Testis (tissue), 3 donors: Measurements from ENCODE around the gene PLCL2. TPM values are rescaled to one million over a fixed set of nuclear protein-coding genes. Genes with fewer than 3 reads are reported as not detected.
A peak's percentile ranks its signal among the peaks of the same experiment; 100 is the strongest.

ENCODE experiments used
- DNase-seq: peaks from one replicate; pipeline ENCODE4 v3.0.0-alpha.2; 2019
- H3K27ac ChIP-seq, 2 donors: fragments of 200-600 bp; sonication (generic); one replicate each; pipeline ENCODE4 v1.5.1; 2019
- H3K27me3 ChIP-seq: fragments of 200-600 bp; sonication (generic); one replicate; pipeline ENCODE4 v1.5.1; 2019
- H3K36me3 ChIP-seq: fragments of 200-600 bp; sonication (generic); one replicate; pipeline ENCODE4 v1.5.1; 2017; ENCODE audit warnings: low read depth; ENCODE audit errors: missing control alignments
- H3K4me1 ChIP-seq: fragments of 200-600 bp; sonication (generic); one replicate; pipeline ENCODE4 v1.5.1; 2019
- H3K4me3 ChIP-seq, 2 donors: fragments of 200-600 bp; sonication (generic); one replicate each; pipeline ENCODE4 v1.5.1; 2017 to 2019
- H3K9me3 ChIP-seq: fragments of 200-600 bp; sonication (generic); one replicate; pipeline ENCODE4 v1.5.1; 2017
- CTCF ChIP-seq, 3 experiments: fragments of 450-650 bp in 2 of 3; fragments of 200-600 bp in 1 of 3; sonication (generic) in 1 of 3; IDR thresholded peaks; one replicate each; pipeline ENCODE4 v1.5.1; 2016 to 2019; ENCODE audit warnings: antibody characterized with exemption in 3 of 3, mild to moderate bottlenecking in 2 of 3, moderate library complexity in 1 of 3
- POLR2A ChIP-seq: fragments of 450-650 bp; IDR thresholded peaks from one replicate; pipeline ENCODE4 v1.6.1; 2017; ENCODE audit warnings: antibody characterized with exemption, mild to moderate bottlenecking, moderate library complexity
- WGBS, 2 donors: methylation state at CpG; one replicate each; pipeline ENCODE4 v1.1.5; 2018; 5-methylcytosine and 5-hydroxymethylcytosine counted together
- intact Hi-C: fragments of 100-400 bp; cut with DNase I; formaldehyde crosslinking; loops from one replicate; pipeline ENCODE4 v1.15.1; 2023; ENCODE audit warnings: low total_unique reads
- polyA plus RNA-seq: library from polyadenylated mRNA; stranded (reverse); fragments of 350-450 nt; fragmentation: Illumina TruSeq; extraction: RNeasy Lipid Tissue Mini Kit (QIAGEN cat#74804); gene quantifications from one replicate; pipeline ENCODE4 v1.2.3, GENCODE V29; 2014; ENCODE audit warnings: low read depth, low replicate concordance; ENCODE audit not compliant: insufficient read depth
- total RNA-seq, 2 donors: library from RNA; depleted of rRNA; stranded (reverse); fragments of >200 nt; gene quantifications; one replicate each; pipeline ENCODE4 v1.2.3, GENCODE V29; 2016

The PLCL2 gene
- total and polyA plus RNA-seq, 3 donors from 2014 or later: 10.7 to 23.0 (median 15.0) TPM

GRCh38 chr3:16887130-16887529 lies 2.4 kb downstream of the PLCL2 start:
- H3K9me3 ChIP-seq: no peaks in the 10 kb centered on the region
- H3K36me3 ChIP-seq: no peaks in the 10 kb centered on the region
- H3K27me3 ChIP-seq: no peaks in the 10 kb centered on the region
- TF ChIP-seq CTCF (IDR thresholded peaks at IDR 0.05): no peak
- TF ChIP-seq POLR2A: no peak
- peaks cover 6% of the 10 kb centered on the region for H3K4me1 ChIP-seq
- H3K4me3 ChIP-seq: peak overlapping the region in 1 of 2 donors; percentile 85
- no peak for DNase-seq
- WGBS, 2 donors: 66 to 76% methylated on average over 1 of the region's 1 CpG
- H3K27ac ChIP-seq: peak overlapping the region; percentile 52 to 96
- intact Hi-C loops: no loop called here

GRCh38 chr3:16888356-16888755 lies 3.6 kb downstream of the PLCL2 start:
- no peaks in the 10 kb centered on the region for H3K36me3 ChIP-seq
- intact Hi-C loops: no loop called here
- no peak overlapping the region for H3K4me3 ChIP-seq
- WGBS, 2 donors: 22% methylated on average over 3 of the region's 3 CpGs
- peak overlapping the region; percentile 52 to 96 for H3K27ac ChIP-seq
- H3K9me3 ChIP-seq: no peaks in the 10 kb centered on the region
- no peak for DNase-seq
- peaks cover 3% of the 10 kb centered on the region for H3K4me1 ChIP-seq
- H3K27me3 ChIP-seq: no peaks in the 10 kb centered on the region
- TF ChIP-seq POLR2A: no peak
- no peak for TF ChIP-seq CTCF (IDR thresholded peaks at IDR 0.05)

- no peaks in the 10 kb centered on the region for H3K36me3 ChIP-seq
- H3K27me3 ChIP-seq: no peaks in the 10 kb centered on the region
- intact Hi-C loops: no loop called here
- WGBS, 2 donors: 30 to 43% methylated on average over 9 of the region's 9 CpGs
- DNase-seq: no peak
- peak overlapping the region; percentile 52 to 96 for H3K27ac ChIP-seq
- TF ChIP-seq POLR2A: no peak
- no peak for TF ChIP-seq CTCF (IDR thresholded peaks at IDR 0.05)
- no peak overlapping the region for H3K4me3 ChIP-seq
- H3K9me3 ChIP-seq: no peaks in the 10 kb centered on the region
- H3K4me1 ChIP-seq: peaks cover 3% of the 10 kb centered on the region
Measured at GRCh38 chr3:16888785-16889607, 4.2 kb downstream of the PLCL2 start.

- DNase-seq: no peak
- no peaks in the 10 kb centered on the region for H3K36me3 ChIP-seq
- H3K4me3 ChIP-seq: no peak overlapping the region
- WGBS, 2 donors: 50 to 52% methylated on average over 5 of the region's 5 CpGs
- H3K9me3 ChIP-seq: no peaks in the 10 kb centered on the region
- no peak for TF ChIP-seq POLR2A
- no peak for TF ChIP-seq CTCF (IDR thresholded peaks at IDR 0.05)
- intact Hi-C loops: no loop called here
- H3K4me1 ChIP-seq: peaks cover 3% of the 10 kb centered on the region
- H3K27ac ChIP-seq: peak overlapping the region; percentile 26 to 41
- no peaks in the 10 kb centered on the region for H3K27me3 ChIP-seq
Measured at GRCh38 chr3:16890597-16891333, 6.0 kb downstream of the PLCL2 start.
